Measurements from ENCODE around the gene PLEKHA7. TPM values are rescaled to one million over a fixed set of nuclear protein-coding genes. Genes with fewer than 3 reads are reported as not detected.
"Not testable (repeated sequence)": the region's sequence is repeated elsewhere in the genome, so short reads cannot be mapped to it uniquely, and the experiment has no call there.

Gene PLEKHA7, protein sequence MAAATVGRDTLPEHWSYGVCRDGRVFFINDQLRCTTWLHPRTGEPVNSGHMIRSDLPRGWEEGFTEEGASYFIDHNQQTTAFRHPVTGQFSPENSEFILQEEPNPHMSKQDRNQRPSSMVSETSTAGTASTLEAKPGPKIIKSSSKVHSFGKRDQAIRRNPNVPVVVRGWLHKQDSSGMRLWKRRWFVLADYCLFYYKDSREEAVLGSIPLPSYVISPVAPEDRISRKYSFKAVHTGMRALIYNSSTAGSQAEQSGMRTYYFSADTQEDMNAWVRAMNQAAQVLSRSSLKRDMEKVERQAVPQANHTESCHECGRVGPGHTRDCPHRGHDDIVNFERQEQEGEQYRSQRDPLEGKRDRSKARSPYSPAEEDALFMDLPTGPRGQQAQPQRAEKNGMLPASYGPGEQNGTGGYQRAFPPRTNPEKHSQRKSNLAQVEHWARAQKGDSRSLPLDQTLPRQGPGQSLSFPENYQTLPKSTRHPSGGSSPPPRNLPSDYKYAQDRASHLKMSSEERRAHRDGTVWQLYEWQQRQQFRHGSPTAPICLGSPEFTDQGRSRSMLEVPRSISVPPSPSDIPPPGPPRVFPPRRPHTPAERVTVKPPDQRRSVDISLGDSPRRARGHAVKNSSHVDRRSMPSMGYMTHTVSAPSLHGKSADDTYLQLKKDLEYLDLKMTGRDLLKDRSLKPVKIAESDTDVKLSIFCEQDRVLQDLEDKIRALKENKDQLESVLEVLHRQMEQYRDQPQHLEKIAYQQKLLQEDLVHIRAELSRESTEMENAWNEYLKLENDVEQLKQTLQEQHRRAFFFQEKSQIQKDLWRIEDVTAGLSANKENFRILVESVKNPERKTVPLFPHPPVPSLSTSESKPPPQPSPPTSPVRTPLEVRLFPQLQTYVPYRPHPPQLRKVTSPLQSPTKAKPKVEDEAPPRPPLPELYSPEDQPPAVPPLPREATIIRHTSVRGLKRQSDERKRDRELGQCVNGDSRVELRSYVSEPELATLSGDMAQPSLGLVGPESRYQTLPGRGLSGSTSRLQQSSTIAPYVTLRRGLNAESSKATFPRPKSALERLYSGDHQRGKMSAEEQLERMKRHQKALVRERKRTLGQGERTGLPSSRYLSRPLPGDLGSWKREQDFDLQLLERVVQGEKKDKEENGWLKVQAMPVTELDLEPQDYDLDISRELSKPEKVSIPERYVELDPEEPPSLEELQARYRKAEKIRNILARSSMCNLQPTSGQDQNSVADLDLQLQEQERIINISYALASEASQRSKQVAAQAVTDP
- 10 to 100 TPM in 2 of 3 donors, 1 to 10 TPM in 1; 9.8 to 54.6 (median 36.7) TPM for total RNA-seq

DNA sequence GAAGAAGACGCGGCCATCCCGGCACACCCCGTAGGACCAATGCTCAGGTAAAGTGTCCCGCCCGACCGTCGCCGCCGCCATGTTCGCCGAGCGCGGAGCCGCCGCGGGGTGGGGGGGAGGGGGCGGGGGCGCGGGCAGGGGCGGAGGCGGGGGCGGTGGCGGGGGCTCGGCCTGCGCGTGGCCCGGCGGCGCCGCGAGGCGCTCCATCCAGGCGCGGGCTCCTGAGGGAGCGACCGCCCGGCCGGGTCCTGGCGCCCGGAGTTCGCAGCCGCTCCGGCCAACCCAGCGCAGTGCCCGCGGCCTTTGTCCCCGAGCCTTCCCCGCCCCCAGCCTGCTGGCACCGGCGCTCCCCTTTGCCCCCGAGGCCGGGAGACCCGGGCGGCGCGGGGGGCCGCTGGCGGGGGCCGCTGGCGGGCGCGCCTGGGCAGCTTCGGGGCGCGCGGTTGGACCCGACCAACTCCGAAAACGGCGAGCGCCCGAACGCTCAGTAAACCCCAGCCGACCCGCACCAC lies at the start of gene PLEKHA7:
Gene PLEKHA7, minus strand, starts transcription at position 94 of the 512 bp plus-strand sequence. Its CDS starts 13 bp downstream, at position 81.
- peak within 1 kb of the TSS; percentile 81 to 87 for H3K27ac ChIP-seq
- H3K27me3 ChIP-seq = no peaks in the 10 kb centered on the region
- H3K36me3 ChIP-seq = no peaks in the 10 kb centered on the region
- intact Hi-C loops (cut with DNase I; ENCODE audit: low total_unique reads) = no loop called here
- H3K4me1 ChIP-seq = no peaks in the 10 kb centered on the region
- peak within 1 kb of the TSS; percentile 58 to 83 (median 79) for H3K4me3 ChIP-seq
- TF ChIP-seq, protein P1, sequence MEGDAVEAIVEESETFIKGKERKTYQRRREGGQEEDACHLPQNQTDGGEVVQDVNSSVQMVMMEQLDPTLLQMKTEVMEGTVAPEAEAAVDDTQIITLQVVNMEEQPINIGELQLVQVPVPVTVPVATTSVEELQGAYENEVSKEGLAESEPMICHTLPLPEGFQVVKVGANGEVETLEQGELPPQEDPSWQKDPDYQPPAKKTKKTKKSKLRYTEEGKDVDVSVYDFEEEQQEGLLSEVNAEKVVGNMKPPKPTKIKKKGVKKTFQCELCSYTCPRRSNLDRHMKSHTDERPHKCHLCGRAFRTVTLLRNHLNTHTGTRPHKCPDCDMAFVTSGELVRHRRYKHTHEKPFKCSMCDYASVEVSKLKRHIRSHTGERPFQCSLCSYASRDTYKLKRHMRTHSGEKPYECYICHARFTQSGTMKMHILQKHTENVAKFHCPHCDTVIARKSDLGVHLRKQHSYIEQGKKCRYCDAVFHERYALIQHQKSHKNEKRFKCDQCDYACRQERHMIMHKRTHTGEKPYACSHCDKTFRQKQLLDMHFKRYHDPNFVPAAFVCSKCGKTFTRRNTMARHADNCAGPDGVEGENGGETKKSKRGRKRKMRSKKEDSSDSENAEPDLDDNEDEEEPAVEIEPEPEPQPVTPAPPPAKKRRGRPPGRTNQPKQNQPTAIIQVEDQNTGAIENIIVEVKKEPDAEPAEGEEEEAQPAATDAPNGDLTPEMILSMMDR (IDR thresholded peaks at IDR 0.05) = no peak
- no peak for TF ChIP-seq POLR2AphosphoS5 (IDR thresholded peaks at IDR 0.05)
- no peak for DNase-seq (ENCODE audit: low spot score in 2 of 2)
- H3K9me3 ChIP-seq = no peaks in the 10 kb centered on the region

DNA sequence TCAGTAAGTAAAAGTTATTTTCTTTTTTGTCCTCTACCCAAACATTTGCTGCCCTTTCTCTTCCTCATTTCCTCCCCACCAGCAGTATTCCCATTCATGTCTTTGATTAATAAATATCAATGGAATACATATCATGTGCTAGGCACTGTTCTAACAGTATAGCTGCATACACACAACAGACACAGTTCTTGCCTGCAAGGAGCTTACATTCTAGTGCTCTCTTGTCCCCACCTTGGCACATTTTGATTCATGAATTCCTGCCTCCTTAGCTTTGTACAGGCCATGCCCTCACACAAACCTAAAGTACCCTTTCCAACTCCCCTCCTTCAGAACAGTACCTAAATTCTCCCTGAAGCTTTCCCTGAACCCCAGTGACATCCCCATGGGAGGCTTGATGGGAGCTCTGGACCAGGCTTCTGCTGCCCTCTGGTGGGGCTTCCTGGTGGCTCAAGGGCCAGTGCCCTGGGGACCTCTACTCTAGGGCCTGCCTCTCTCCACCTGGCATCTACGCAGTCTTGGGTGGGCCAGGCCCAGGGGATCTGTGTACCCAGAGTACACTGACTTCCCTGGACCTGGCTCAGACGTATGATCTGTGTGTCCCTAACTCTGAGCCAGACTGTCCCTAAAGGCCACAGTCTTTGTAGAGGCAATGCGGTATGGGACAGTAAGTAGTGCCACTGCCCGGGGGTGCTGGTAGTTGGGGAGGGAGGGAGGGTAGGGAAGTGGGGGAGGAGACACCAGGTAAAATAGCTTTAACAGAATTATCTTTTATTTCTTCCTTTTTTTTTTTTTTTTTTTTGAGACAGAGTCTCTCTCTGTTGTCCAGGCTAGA lies 49.2 kb upstream of the PLEKHA7 start:
- intact Hi-C loops (cut with DNase I; ENCODE audit: low total_unique reads) = loop anchor here (10.0 kb wide), 1 partner anchor 119 kb away; no protein-coding TSS in a partner anchor
- DNase-seq (ENCODE audit: low spot score in 2 of 2) = peak in 1 of 2 donors; percentile 68
- TF ChIP-seq, protein P1 (IDR thresholded peaks at IDR 0.05) = peak in 2 of 3 donors; percentile 76 to 86
- TF ChIP-seq POLR2AphosphoS5 (IDR thresholded peaks at IDR 0.05) = no peak
- TF ChIP-seq POLR2A (IDR thresholded peaks at IDR 0.05) = no peak
- Histone ChIP-seq H3K36me3 (no peaks in the 10 kb centered on the region), H3K4me3 (no peak overlapping the region), H3K27ac (no peak overlapping the region), H3K9me3 (no peaks in the 10 kb centered on the region), H3K27me3 (no peaks in the 10 kb centered on the region), H3K4me1 (no peaks in the 10 kb centered on the region)

DNA sequence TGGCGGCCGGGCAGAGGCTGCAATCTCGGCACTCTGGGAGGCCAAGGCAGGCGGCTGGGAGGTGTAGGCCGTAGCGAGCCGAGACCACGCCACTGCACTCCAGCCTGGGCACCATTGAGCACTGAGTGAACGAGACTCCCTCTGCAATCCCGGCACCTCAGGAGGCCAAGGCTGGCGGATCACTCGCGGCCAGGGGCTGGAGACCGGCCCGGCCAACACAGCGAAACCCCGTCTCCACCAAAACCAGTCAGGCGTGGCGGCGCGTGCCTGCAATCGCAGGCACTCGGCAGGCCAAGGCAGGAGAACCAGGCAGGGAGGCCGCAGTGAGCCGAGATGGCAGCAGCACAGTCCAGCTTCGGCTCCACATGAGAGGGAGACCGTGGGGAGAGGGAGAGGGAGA lies 36.9 kb upstream of the PLEKHA7 start:
- H3K9me3 ChIP-seq; H3K4me3 ChIP-seq; H3K36me3 ChIP-seq; DNase-seq (ENCODE audit: low spot score in 2 of 2); H3K4me1 ChIP-seq; intact Hi-C loops (cut with DNase I; ENCODE audit: low total_unique reads); H3K27ac ChIP-seq; H3K27me3 ChIP-seq: not testable (repeated sequence)

DNA sequence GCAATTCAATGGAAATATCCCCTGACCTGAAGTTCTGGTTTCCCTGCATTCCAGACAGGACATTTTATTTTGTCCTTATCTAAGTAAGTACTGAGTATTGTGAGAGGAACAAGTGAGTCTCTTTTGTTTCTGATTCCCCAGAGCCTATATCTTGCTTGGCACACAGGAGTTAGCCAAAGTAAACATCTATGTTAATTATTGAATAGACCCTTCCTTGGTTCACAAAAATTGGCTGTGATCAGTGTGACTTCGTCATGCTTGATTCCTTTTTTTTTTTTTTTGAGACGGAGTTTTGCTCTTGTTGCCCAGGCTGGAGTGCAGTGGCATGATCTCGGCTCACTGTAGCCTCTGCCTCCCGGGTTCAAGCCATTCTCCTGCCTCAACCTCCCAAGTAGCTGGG lies 34.3 kb upstream of the PLEKHA7 start:
- H3K27ac ChIP-seq; H3K27me3 ChIP-seq; intact Hi-C loops (cut with DNase I; ENCODE audit: low total_unique reads); H3K9me3 ChIP-seq; DNase-seq (ENCODE audit: low spot score in 2 of 2); H3K4me1 ChIP-seq; H3K4me3 ChIP-seq; H3K36me3 ChIP-seq: not testable (repeated sequence)

DNA sequence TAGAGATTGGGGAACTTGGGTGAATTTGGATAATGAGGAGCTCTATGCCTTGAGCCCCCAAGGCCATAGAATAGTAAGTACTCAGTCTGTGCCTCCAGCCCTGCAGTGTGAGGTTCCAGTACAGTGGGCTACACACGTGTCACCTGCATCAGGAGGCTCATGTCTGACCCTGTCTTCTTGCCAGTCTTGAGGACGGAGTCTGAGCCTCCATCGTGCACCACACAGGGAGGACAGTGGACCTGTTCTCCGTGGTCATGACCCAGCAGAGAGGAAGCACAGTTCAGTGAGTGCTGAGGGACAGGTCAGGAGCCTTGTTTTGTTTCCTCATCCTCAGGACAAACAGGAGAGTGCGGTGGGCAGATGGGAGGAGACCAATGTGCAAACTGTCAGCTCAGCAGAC lies 32.5 kb upstream of the PLEKHA7 start:
- no peak for TF ChIP-seq POLR2AphosphoS5 (IDR thresholded peaks at IDR 0.05)
- TF ChIP-seq, protein P1 (IDR thresholded peaks at IDR 0.05) = no peak
- no peak for TF ChIP-seq POLR2A (IDR thresholded peaks at IDR 0.05)
- Histone ChIP-seq H3K27ac (no peak overlapping the region), H3K4me1 (no peaks in the 10 kb centered on the region), H3K36me3 (no peaks in the 10 kb centered on the region), H3K9me3 (no peaks in the 10 kb centered on the region), H3K4me3 (no peak overlapping the region), H3K27me3 (no peaks in the 10 kb centered on the region)
- DNase-seq (ENCODE audit: low spot score in 2 of 2) = no peak
- intact Hi-C loops (cut with DNase I; ENCODE audit: low total_unique reads) = no loop called here

Measured in breast epithelium (tissue), 4 donors.